ENCODE data around the gene SLIT1.

The SLIT1 gene

DNA sequence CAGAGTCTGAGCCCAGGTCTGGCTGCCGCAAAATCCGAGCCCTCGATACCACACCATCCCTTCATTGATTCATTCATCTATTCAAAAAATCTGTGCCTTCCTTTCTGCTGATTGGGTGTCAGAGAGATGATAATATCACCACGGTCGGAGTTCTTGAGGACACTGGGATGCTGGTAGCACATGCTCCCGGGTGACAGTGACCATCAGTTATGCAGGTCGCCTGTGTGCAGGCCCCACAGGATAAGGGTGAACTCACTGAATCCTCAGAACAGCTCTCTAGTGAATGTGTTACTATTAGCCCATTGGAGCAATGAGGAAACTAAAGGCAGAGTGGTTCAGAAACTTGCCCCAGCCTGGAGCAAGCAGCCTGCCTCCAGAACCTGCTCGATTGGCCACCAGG is 145.1 kb downstream of the SLIT1 start:
- TF ChIP-seq, protein P1, sequence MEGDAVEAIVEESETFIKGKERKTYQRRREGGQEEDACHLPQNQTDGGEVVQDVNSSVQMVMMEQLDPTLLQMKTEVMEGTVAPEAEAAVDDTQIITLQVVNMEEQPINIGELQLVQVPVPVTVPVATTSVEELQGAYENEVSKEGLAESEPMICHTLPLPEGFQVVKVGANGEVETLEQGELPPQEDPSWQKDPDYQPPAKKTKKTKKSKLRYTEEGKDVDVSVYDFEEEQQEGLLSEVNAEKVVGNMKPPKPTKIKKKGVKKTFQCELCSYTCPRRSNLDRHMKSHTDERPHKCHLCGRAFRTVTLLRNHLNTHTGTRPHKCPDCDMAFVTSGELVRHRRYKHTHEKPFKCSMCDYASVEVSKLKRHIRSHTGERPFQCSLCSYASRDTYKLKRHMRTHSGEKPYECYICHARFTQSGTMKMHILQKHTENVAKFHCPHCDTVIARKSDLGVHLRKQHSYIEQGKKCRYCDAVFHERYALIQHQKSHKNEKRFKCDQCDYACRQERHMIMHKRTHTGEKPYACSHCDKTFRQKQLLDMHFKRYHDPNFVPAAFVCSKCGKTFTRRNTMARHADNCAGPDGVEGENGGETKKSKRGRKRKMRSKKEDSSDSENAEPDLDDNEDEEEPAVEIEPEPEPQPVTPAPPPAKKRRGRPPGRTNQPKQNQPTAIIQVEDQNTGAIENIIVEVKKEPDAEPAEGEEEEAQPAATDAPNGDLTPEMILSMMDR (IDR thresholded peaks at IDR 0.05; ENCODE audit: low read depth, low read length, missing control alignments), result no peak
- in situ Hi-C loops (cut with HindIII; ENCODE audit: low sequenced_read_pairs), result no loop called here
- no peak overlapping the region for H3K4me3 ChIP-seq (ENCODE audit: low read depth, low read length)
- no peak for DNase-seq (ENCODE audit: low read depth)

DNA sequence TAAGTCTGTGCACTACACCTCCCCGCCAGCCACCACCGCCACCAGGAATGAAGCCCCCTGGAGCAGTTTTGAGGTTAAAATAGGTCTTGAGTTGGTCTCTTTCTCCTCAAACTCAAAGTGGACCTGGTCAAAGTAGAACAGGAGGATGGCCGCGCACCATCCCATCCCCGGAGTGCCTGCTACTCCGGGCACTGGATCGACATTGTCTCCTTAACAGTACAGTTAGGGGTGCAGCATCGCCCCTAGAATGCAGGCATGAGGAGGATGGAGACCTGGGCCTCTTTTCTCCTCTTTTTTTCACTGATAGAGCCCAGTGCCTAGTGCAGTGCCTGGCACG is 145.5 kb downstream of the SLIT1 start:
- no peak for DNase-seq (ENCODE audit: low read depth)
- H3K4me3 ChIP-seq (ENCODE audit: low read depth, low read length), result no peak overlapping the region
- TF ChIP-seq, protein P1 (IDR thresholded peaks at IDR 0.05; ENCODE audit: low read depth, low read length, missing control alignments), result no peak
- in situ Hi-C loops (cut with HindIII; ENCODE audit: low sequenced_read_pairs), result no loop called here

DNA sequence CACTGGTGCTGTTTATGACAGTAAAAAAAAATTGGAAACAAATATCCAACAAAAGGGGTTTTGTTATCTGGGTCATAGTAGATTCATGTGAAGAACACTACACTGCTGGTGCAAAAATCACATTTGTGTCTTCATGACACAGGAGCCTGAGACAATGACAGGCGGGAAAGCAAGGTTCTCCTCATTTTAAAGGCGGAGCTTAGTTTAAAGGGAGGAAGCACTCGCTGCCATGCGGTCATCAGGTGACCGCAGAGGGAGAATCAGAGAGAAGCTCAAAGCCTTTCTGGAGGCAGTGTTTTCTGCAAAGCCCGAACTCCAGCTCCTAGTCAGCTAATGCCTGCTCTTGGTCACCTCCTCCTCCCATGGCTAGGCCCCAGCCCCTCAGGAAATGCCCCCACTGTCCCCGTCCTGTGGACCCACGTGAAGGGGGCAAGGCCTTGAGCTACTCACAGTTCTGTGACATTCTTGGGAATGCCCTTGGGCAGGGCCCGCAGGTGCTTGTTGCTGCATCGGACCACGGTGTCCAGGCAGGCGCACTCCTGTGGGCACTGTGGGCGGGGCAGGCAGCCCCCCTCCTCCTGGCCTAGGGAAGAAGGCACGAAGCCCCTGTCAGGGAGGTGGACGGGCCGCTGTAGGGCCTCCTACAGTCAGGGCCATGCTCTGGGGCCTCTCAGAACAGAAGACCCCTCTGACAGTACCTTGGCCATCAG is 146.1 kb downstream of the SLIT1 start:
- TF ChIP-seq, protein P1 (IDR thresholded peaks at IDR 0.05; ENCODE audit: low read depth, low read length, missing control alignments), result no peak
- in situ Hi-C loops (cut with HindIII; ENCODE audit: low sequenced_read_pairs), result loop anchor here (5.0 kb wide), 1 partner anchor 57 kb away; no protein-coding TSS in a partner anchor
- H3K4me3 ChIP-seq (ENCODE audit: low read depth, low read length), result no peak overlapping the region
- DNase-seq (ENCODE audit: low read depth), result no peak

DNA sequence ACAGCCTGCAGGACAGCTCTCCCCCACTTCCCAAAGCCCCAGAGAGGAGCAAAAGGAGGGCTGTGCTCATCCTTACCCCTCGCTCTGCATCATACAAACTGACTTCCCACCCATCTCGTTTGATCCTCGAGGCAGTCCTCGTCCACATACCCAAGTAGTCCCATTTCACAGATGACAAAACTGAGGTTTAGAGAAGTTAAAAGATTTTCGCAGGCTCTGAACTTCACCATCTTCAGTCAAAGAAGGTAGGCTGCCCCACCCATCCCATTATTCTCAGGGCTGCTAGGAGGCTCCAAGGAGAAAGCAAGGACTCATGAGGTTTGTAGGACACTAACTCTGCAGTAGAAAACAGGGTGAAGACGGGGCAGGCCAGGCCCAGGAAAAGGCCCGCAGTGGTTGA is 147.1 kb downstream of the SLIT1 start:
- no peak for DNase-seq (ENCODE audit: low read depth)
- TF ChIP-seq, protein P1 (IDR thresholded peaks at IDR 0.05; ENCODE audit: low read depth, low read length, missing control alignments), result no peak
- in situ Hi-C loops (cut with HindIII; ENCODE audit: low sequenced_read_pairs), result loop anchor here (5.0 kb wide), 1 partner anchor 56 kb away; no protein-coding TSS in a partner anchor
- H3K4me3 ChIP-seq (ENCODE audit: low read depth, low read length), result no peak overlapping the region

DNA sequence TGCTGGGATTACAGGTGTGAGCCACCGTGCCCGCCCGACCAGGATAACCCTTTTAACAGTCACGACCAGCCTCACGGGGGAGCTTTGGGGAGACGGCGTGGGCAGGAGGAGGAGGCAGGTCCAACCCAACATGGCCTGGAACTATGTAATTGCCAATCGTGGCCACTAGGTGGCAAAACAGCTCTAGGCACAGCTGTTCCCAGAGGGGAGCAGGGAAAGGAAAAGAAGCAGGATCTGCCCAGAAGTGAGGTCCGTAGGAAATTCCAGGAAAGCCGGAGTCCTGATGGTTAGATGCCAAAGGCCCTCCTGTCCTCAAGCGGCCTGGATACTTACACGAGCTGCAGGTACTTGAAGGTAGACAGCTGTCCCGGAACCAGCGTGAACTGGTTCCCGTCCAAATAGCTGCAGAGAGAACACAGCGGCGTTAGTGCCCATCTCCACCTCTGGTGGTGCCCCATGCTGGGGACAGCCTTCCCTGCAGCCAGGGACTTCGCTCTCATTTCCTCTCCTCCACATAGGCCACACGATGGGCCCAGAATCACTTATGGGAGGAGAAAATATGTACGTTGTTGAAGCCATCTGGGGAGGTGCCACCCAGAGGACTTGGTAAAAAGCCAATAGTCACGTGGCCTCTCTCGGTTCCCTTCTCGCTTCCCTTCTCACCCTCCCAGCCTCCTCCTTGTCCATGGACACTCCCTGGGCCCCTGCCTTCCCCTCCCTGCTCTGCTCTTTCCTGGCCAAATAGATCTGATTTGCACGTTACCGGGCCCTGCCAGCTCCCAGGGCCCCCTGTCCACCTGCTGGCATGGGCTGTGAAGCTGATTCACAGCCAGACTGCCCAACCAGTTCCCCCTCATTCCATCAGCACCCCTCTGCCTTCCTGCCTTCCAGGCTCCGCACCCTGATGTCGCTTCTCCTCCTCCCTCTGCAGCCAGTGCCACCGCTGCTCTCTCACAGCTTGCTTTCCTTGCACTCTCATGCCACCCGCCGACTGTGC is 148.1 kb downstream of the SLIT1 start:
- TF ChIP-seq, protein P1 (IDR thresholded peaks at IDR 0.05; ENCODE audit: low read depth, low read length, missing control alignments), result peak; percentile 85
- in situ Hi-C loops (cut with HindIII; ENCODE audit: low sequenced_read_pairs), result loop anchor here (5.0 kb wide), 1 partner anchor 55 kb away; no protein-coding TSS in a partner anchor
- DNase-seq (ENCODE audit: low read depth), result peak; percentile 53
- H3K4me3 ChIP-seq (ENCODE audit: low read depth, low read length), result peak overlapping the region; percentile 30

DNA sequence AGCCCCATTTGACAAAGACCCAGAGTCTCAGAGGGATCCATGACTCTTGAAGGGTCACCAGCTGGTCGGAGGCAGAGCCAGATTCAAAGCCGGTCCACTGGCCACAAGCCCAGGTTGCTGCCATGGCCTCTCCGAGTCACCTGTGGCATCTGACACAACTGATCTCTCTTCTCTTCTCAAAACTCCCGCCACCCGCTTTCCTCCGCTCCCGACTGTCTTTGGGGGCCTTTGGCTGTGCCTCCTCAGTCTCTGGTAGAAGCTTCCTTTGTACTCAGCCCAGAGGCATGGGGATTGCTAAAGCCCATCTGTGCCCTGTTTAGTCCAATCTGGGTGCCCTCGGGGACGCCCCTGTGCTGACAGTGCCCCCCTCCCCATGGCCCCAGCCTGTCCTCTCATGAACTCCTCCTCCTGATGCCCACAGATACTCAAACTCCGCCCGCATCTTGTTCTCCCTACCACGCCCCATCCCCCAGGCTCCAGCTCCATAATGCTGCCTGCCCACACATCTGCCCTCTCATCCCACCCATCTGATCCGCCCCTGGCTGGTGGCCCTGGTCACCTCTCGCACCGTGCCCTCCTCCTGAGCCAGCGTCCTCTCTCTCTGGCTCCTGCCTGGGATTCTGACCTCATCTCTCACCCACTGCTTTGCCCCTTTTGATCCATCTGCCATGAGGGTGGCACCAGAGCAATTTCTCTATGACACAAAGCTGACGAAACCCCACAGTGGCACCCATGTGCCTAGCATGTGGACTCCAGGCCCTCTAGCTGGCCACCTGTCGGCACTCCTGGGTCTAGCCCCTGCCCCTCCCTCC is 150.6 kb downstream of the SLIT1 start:
- in situ Hi-C loops (cut with HindIII; ENCODE audit: low sequenced_read_pairs), result loop anchor here (5.0 kb wide), 1 partner anchor 53 kb away; no protein-coding TSS in a partner anchor
- no peak overlapping the region for H3K4me3 ChIP-seq (ENCODE audit: low read depth, low read length)
- TF ChIP-seq, protein P1 (IDR thresholded peaks at IDR 0.05; ENCODE audit: low read depth, low read length, missing control alignments), result no peak
- no peak for DNase-seq (ENCODE audit: low read depth)
